K562 (cell line): ENCODE measurements around the gene LOXL4. TPM values are rescaled to one million over a fixed set of nuclear protein-coding genes. Genes with fewer than 3 reads are reported as not detected.

ENCODE experiments used
- ADNP ChIP-seq: fragments of 200-800 bp; sonication (Bioruptor generic); IDR thresholded peaks from 2 replicates; pipeline ENCODE4 v1.6.1; 2016; ENCODE audit warnings: missing genetic modification characterization, missing compliant biosample characterization
- DDX20 ChIP-seq: fragments of 450-650 bp; IDR thresholded peaks from 2 replicates; pipeline ENCODE4 v1.6.1; 2016; ENCODE audit warnings: missing genetic modification characterization, low read depth, mild to moderate bottlenecking, missing compliant biosample characterization, moderate library complexity
- FOSL1 ChIP-seq: fragments of 200-800 bp; sonication (Bioruptor generic); conservative IDR thresholded peaks from 2 replicates; pipeline ENCODE4 v1.6.1; 2016; ENCODE audit warnings: missing genetic modification characterization, missing compliant biosample characterization
- GTF2A2 ChIP-seq: IDR thresholded peaks from 2 replicates; pipeline ENCODE4 v1.6.1; 2016; ENCODE audit warnings: mild to moderate bottlenecking, missing genetic modification characterization, missing compliant biosample characterization
- KDM1A ChIP-seq, 2 experiments: fragments of 450-650 bp; IDR thresholded peaks; 2 replicates each; pipeline ENCODE4 v1.6.1; 2016; ENCODE audit warnings: mild to moderate bottlenecking in 2 of 2
- LCOR ChIP-seq: sonication (generic); formaldehyde crosslinking; IDR thresholded peaks from 2 replicates; pipeline ENCODE4 v1.8.0; 2022; ENCODE audit warnings: mild to moderate bottlenecking, missing genetic modification reagents
- LEF1 ChIP-seq: fragments of 450-650 bp; IDR thresholded peaks from 2 replicates; pipeline ENCODE4 v1.6.1; 2016; ENCODE audit warnings: mild to moderate bottlenecking
- MYNN ChIP-seq, 2 experiments: sonication (generic); formaldehyde crosslinking in 1 of 2; IDR thresholded peaks; 2 replicates each; pipeline versions ENCODE4 v1.5.0 to v1.6.1; 2016 to 2020; ENCODE audit warnings: antibody characterized with exemption in 1 of 2, missing genetic modification reagents in 1 of 2
- NRF1 ChIP-seq, 2 experiments: fragments of 450-650 bp; IDR thresholded peaks in 1 of 2; conservative IDR thresholded peaks in 1 of 2; 2 replicates each; pipeline ENCODE4 v1.6.1; 2014; ENCODE audit warnings: mild to moderate bottlenecking in 2 of 2
- POLR2AphosphoS5 ChIP-seq: IDR thresholded peaks from 2 replicates; pipeline ENCODE4 v1.6.1; 2011; ENCODE audit warnings: mild to moderate bottlenecking, low read depth, low read length, moderate library complexity; ENCODE audit not compliant: control insufficient read depth, insufficient read depth
- POLR3G ChIP-seq: IDR thresholded peaks from 2 replicates; pipeline ENCODE4 v1.6.1; 2011; ENCODE audit not compliant: insufficient read length, insufficient replicate concordance; ENCODE audit errors: extremely low read depth
- PYGO2 ChIP-seq: fragments of 450-650 bp; IDR thresholded peaks from 2 replicates; pipeline ENCODE4 v1.6.1; 2016; ENCODE audit warnings: mild to moderate bottlenecking, missing genetic modification characterization, moderate library complexity, missing compliant biosample characterization
- SMARCA4 ChIP-seq: fragments of 450-650 bp; IDR thresholded peaks from 2 replicates; pipeline ENCODE4 v1.6.1; 2016
- SMARCB1 ChIP-seq: IDR thresholded peaks from 2 replicates; pipeline ENCODE4 v1.6.1; 2011; ENCODE audit warnings: improper control_type of control experiment, low read depth; ENCODE audit not compliant: insufficient read length
- TEAD1 ChIP-seq, 2 experiments: fragments of 450-650 bp in 1 of 2; sonication (generic) in 1 of 2; formaldehyde crosslinking; IDR thresholded peaks; 2 replicates each; pipeline versions ENCODE4 v1.4.0 to v1.8.0; 2020 to 2022; ENCODE audit warnings: mild to moderate bottlenecking in 2 of 2, missing genetic modification reagents in 1 of 2
- TSC22D4 ChIP-seq: fragments of 450-650 bp; IDR thresholded peaks from 2 replicates; pipeline ENCODE4 v1.6.1; 2016; ENCODE audit warnings: missing genetic modification characterization, missing biosample characterization, control low read depth
- ZFP36 ChIP-seq: fragments of 150-350 bp; IDR thresholded peaks from 2 replicates; pipeline ENCODE4 v1.6.1; 2018; ENCODE audit warnings: low read length, low read depth; ENCODE audit not compliant: partially characterized antibody
- ZNF197 ChIP-seq: fragments of 200-800 bp; sonication (Bioruptor generic); IDR thresholded peaks from 2 replicates; pipeline ENCODE4 v1.6.1; 2016; ENCODE audit warnings: low read depth, missing genetic modification characterization, missing compliant biosample characterization
- ZNF263 ChIP-seq: sonication (generic); formaldehyde crosslinking; IDR thresholded peaks from 2 replicates; pipeline ENCODE4 v1.8.0; 2022; ENCODE audit warnings: mild to moderate bottlenecking, missing genetic modification reagents, borderline replicate concordance
- polyA plus RNA-seq, 8 experiments: library from polyadenylated mRNA; depleted of rRNA in 4 of 8; stranded (reverse) in 5 of 8; unstranded in 3 of 8; fragments of >200 nt; fragmentation: Nextera tagmentation in 2 of 8; fragmentation: Illumina TruSeq in 1 of 8; extraction: Ambion mirVana in 2 of 8; extraction: Trizol in 1 of 8; gene quantifications; 2 replicates each; pipeline versions ENCODE4 v1.2.1 to v1.2.3, GENCODE V29; 2011 to 2014; ENCODE audit warnings: inconsistent platforms in 1 of 8, missing spikeins in 1 of 8
- total RNA-seq, 7 experiments: library from RNA; depleted of rRNA in 6 of 7; stranded (reverse); fragments of >200 nt in 6 of 7; fragmentation: Illumina TruSeq in 2 of 7; extraction: Trizol in 2 of 7; gene quantifications; 2 replicates each; pipeline versions ENCODE4 v1.2.1 to v1.2.3, GENCODE V29; 2011 to 2021; ENCODE audit warnings: low replicate concordance in 1 of 7
- TF ChIP-seq, protein P1 (sequence below): fragments of 450-650 bp; formaldehyde crosslinking; conservative IDR thresholded peaks from 2 replicates; pipeline ENCODE4 v1.4.0; 2022; ENCODE audit warnings: mild to moderate bottlenecking, missing genetic modification characterization
- TF ChIP-seq, protein P2 (sequence below), 2 experiments: fragments of 250-450 bp in 1 of 2; fragments of 450-650 bp in 1 of 2; sonication (Bioruptor Pico) in 1 of 2; IDR thresholded peaks; 2 replicates each; pipeline versions ENCODE4 v1.6.1 to v1.8.0; 2016 to 2021; ENCODE audit warnings: mild to moderate bottlenecking in 2 of 2, moderate library complexity in 2 of 2, missing compliant biosample characterization in 1 of 2, missing genetic modification characterization in 1 of 2
- TF ChIP-seq, protein P3 (sequence below): fragments of 250-450 bp; sonication (Bioruptor Pico); IDR thresholded peaks from 2 replicates; pipeline ENCODE4 v1.5.0; 2020; ENCODE audit warnings: mild to moderate bottlenecking, borderline replicate concordance
- TF ChIP-seq, protein P4 (sequence below), 2 experiments: fragments of 200-800 bp in 1 of 2; sonication (Bioruptor generic) in 1 of 2; sonication (generic) in 1 of 2; formaldehyde crosslinking in 1 of 2; IDR thresholded peaks in 1 of 2; conservative IDR thresholded peaks in 1 of 2; 2 replicates each; pipeline versions ENCODE4 v1.5.0 to v1.6.1; 2016 to 2020; ENCODE audit warnings: missing compliant biosample characterization in 1 of 2, missing genetic modification characterization in 1 of 2, missing genetic modification reagents in 1 of 2

LOXL4 gene
- total and polyA plus RNA-seq, 9 of the 15 experiments (the other 6 are each of a cell fraction or from before 2014, with no cell fraction given): 0.03 to 0.35 (median 0.05) TPM; not detected in 3

DNA sequence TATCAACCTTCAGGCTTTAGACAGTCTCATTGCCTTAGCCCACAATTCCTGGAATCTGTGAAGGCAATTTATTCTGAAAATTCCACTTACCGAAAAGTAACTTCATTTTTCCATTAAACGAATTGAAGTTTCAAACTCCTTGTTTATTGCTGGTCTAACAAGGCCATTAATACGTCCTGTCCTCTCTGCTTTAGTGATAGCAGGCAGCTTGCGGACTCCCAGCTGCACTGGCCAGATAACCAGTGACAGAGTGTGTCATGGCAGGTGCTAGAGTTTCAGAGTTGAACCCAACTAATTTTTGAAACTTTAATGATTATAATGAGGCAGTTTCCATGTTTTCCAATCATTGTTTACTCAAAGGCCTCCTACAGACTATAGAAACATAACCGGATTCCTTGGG, 31.1 kb downstream of the LOXL4 start (continued):
- TF ChIP-seq, protein P1, sequence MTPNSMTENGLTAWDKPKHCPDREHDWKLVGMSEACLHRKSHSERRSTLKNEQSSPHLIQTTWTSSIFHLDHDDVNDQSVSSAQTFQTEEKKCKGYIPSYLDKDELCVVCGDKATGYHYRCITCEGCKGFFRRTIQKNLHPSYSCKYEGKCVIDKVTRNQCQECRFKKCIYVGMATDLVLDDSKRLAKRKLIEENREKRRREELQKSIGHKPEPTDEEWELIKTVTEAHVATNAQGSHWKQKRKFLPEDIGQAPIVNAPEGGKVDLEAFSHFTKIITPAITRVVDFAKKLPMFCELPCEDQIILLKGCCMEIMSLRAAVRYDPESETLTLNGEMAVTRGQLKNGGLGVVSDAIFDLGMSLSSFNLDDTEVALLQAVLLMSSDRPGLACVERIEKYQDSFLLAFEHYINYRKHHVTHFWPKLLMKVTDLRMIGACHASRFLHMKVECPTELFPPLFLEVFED (CRISPR knock-in tag): no peak
- TF ChIP-seq SMARCB1 (no peak), POLR2AphosphoS5 (peak; percentile 91), SMARCA4 (peak; percentile 89), PYGO2 (tag) (no peak), NRF1 (conservative IDR thresholded peaks at IDR 0.05 in 1 of 2, IDR thresholded peaks at IDR 0.05 in 1 of 2) (no peak), FOSL1 (tag) (peak; percentile 60; the same call in 1 of the 2 replicates), ZNF263 (CRISPR knock-in tag) (no peak), ADNP (tag) (0 out of 2 replicates have a peak, but pooled peaks have one; percentile 46), KDM1A (IDR thresholded peaks at IDR 0.05) (peak; percentile 57 to 59; a peak in 3 of 4 replicates), DDX20 (no peak), GTF2A2 (tag) (no peak), MYNN (IDR thresholded peaks at IDR 0.05) (no peak), MYNN (CRISPR knock-in tag; IDR thresholded peaks at IDR 0.05) (no peak), POLR3G (no peak), LEF1 (peak; percentile 65; the same call in 1 of the 2 replicates), TSC22D4 (tag) (no peak), ZFP36 (no peak), LCOR (CRISPR knock-in tag) (no peak), ZNF197 (CRISPR knock-in tag) (peak; percentile 82; the same call in 1 of the 2 replicates), TEAD1 (CRISPR knock-in tag; IDR thresholded peaks at IDR 0.05) (0 out of 4 replicates have a peak, but pooled peaks of 1 of the 2 experiments have one; percentile 23)
- TF ChIP-seq, protein P2, sequence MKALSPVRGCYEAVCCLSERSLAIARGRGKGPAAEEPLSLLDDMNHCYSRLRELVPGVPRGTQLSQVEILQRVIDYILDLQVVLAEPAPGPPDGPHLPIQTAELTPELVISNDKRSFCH (CRISPR knock-in tag; IDR thresholded peaks at IDR 0.05): no peak
- TF ChIP-seq, protein P2 (tag; IDR thresholded peaks at IDR 0.05): no peak
- TF ChIP-seq, protein P3, sequence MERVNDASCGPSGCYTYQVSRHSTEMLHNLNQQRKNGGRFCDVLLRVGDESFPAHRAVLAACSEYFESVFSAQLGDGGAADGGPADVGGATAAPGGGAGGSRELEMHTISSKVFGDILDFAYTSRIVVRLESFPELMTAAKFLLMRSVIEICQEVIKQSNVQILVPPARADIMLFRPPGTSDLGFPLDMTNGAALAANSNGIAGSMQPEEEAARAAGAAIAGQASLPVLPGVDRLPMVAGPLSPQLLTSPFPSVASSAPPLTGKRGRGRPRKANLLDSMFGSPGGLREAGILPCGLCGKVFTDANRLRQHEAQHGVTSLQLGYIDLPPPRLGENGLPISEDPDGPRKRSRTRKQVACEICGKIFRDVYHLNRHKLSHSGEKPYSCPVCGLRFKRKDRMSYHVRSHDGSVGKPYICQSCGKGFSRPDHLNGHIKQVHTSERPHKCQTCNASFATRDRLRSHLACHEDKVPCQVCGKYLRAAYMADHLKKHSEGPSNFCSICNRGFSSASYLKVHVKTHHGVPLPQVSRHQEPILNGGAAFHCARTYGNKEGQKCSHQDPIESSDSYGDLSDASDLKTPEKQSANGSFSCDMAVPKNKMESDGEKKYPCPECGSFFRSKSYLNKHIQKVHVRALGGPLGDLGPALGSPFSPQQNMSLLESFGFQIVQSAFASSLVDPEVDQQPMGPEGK: no peak
- TF ChIP-seq, protein P4, sequence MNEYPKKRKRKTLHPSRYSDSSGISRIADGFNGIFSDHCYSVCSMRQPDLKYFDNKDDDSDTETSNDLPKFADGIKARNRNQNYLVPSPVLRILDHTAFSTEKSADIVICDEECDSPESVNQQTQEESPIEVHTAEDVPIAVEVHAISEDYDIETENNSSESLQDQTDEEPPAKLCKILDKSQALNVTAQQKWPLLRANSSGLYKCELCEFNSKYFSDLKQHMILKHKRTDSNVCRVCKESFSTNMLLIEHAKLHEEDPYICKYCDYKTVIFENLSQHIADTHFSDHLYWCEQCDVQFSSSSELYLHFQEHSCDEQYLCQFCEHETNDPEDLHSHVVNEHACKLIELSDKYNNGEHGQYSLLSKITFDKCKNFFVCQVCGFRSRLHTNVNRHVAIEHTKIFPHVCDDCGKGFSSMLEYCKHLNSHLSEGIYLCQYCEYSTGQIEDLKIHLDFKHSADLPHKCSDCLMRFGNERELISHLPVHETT (CRISPR knock-in tag; conservative IDR thresholded peaks at IDR 0.05 in 1 of 2, IDR thresholded peaks at IDR 0.05 in 1 of 2): no peak
